PC-3 (cell line): Measurements from ENCODE around the gene CNTNAP2.
"Not testable (repeated sequence)": the region's sequence is repeated elsewhere in the genome, so short reads cannot be mapped to it uniquely, and the experiment has no call there.

Source experiments
- CTCF ChIP-seq: fragments of 300-600 bp; sonication (generic); conservative IDR thresholded peaks from 2 replicates; pipeline ENCODE4 v1.5.1; 2017; ENCODE audit warnings: antibody characterized with exemption, low read depth, mild to moderate bottlenecking, low read length
- EZH2 ChIP-seq: fragments of 300-600 bp; sonication (generic); IDR thresholded peaks from one replicate; pipeline ENCODE4 v1.6.1; 2017; ENCODE audit warnings: antibody characterized with exemption, mild to moderate bottlenecking, low read length; ENCODE audit not compliant: unreplicated experiment
- EZH2phosphoT487 ChIP-seq: fragments of 300-600 bp; sonication (generic); IDR thresholded peaks from 2 replicates; pipeline ENCODE4 v1.6.1; 2018; ENCODE audit warnings: mild to moderate bottlenecking, antibody characterized with exemption, low read length, borderline replicate concordance

DNA sequence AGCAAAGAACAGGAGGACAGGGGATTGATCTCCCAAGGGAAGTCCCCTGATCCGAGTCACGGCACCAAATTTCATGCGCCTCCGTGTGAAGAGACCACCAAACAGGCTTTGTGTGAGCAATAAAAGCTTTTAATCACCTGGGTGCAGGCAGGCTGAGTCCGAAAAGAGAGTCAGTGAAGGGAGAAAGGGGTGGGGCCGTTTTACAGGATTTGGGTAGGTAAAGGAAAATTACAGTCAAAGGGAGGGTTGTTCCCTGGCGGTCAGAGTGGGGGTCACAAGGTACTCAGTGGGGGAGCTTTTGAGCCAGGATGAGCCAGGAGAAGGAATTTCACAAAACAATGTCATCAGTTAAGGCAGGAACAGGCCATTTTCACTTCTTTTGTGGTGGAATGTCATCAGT, 132.1 kb downstream of the CNTNAP2 start:
- TF ChIP-seq CTCF, EZH2, EZH2phosphoT487: not testable (repeated sequence)
